K562 (cell line): Measurements from ENCODE around the gene AHI1. TPM values are rescaled to one million over a fixed set of nuclear protein-coding genes. Genes with fewer than 3 reads are reported as not detected.

Experiments used
- ATAC-seq: fragments of 200-7000 bp; cut with Tn5 transposase; 3 replicates; pipeline ENCODE4 v1.9.1; 2020; ENCODE audit warnings: moderate library complexity
- BruUV-seq: library from RNA; stranded (reverse); fragments of 400-500 nt; replicated peaks from 2 replicates; lab custom pipeline; 2021; lab: Mats Ljungman, UMichigan
- CTCF ChIA-PET: fragments of 300-600 bp; formaldehyde crosslinking; extraction: SDS; loops from one replicate; lab custom pipeline; 2021; ENCODE audit warnings: low intra/inter-chr PET ratio; lab: Yijun Ruan, JAX
- POLR2A ChIA-PET: fragments of 300-600, 350-650 bp; sonication (Branson Sonifier 250); formaldehyde crosslinking; extraction: SDS; loops from one replicate; lab custom pipeline; 2021; ENCODE audit warnings: antibody characterized with exemption, inconsistent platforms; lab: Yijun Ruan, JAX
- DNase-seq, 4 experiments: peaks; one replicate each; pipeline versions ENCODE4 v3.0.0 to v3.0.0-alpha.2; 2011 to 2018; ENCODE audit warnings: low spot score in 3 of 4, mixed read lengths in 3 of 4; ENCODE audit errors: extremely low read depth in 1 of 4
- FAIRE-seq: peaks from 2 replicates; lab custom pipeline; 2011; peaks lifted over from hg19 to GRCh38; lab: Jason Lieb, UNC
- H2AFZ ChIP-seq: 2 replicates; pipeline ENCODE4 v1.6.0; 2011; ENCODE audit warnings: low read depth, low read length, control low read depth, inconsistent platforms
- H3K27ac ChIP-seq: fragments of 200-600 bp; 3 replicates; pipeline ENCODE4 v1.8.0; 2011; ENCODE audit warnings: low read depth, mild to moderate bottlenecking, control low read depth, inconsistent platforms, low read length, moderate library complexity, mixed read lengths; ENCODE audit errors: extremely low read depth
- H3K27me3 ChIP-seq, 2 experiments: fragments of 300-600 bp in 1 of 2; 2 replicates in 1 of 2; 3 replicates in 1 of 2; pipeline versions ENCODE4 v1.6.0 to v1.8.0; 2011; ENCODE audit warnings: inconsistent platforms in 2 of 2, low read length in 2 of 2, mild to moderate bottlenecking in 1 of 2, mixed read lengths in 1 of 2, moderate library complexity in 1 of 2; ENCODE audit not compliant: control insufficient read depth in 2 of 2, insufficient read depth in 2 of 2
- H3K36me3 ChIP-seq: fragments of 300-600 bp; 3 replicates; pipeline ENCODE4 v1.8.0; 2011; ENCODE audit warnings: mild to moderate bottlenecking, low read length, inconsistent platforms; ENCODE audit not compliant: control insufficient read depth, insufficient read depth
- H3K4me1 ChIP-seq, 2 experiments: fragments of 200-600 bp in 1 of 2; replicated peaks in 1 of 2; 2 replicates in 1 of 2; 3 replicates in 1 of 2; pipeline versions ENCODE4 v1.5.1 to v1.8.0; 2011; ENCODE audit warnings: inconsistent platforms in 2 of 2, low read length in 2 of 2, mild to moderate bottlenecking in 1 of 2, mixed read lengths in 1 of 2, moderate library complexity in 1 of 2; ENCODE audit not compliant: control insufficient read depth in 2 of 2, insufficient read depth in 2 of 2
- H3K4me2 ChIP-seq: 2 replicates; pipeline ENCODE4 v1.6.1; 2011; ENCODE audit warnings: low read length, control low read depth, inconsistent platforms, mixed read lengths; ENCODE audit not compliant: insufficient read depth
- H3K4me3 ChIP-seq: fragments of 200-600 bp; sonication (generic), shearing (Covaris generic); 2 replicates; pipeline ENCODE4 v1.5.1; 2016; ENCODE audit warnings: control low read depth, inconsistent platforms
- H3K79me2 ChIP-seq: fragments of 200-600 bp; 3 replicates; pipeline ENCODE4 v1.8.0; 2011; ENCODE audit warnings: low read length, inconsistent platforms; ENCODE audit not compliant: control insufficient read depth, insufficient read depth
- H3K9ac ChIP-seq, 2 experiments: 2 replicates each; pipeline versions ENCODE4 v1.6.0 to v1.6.1; 2011; ENCODE audit warnings: low read depth in 2 of 2, low read length in 2 of 2, control low read depth in 1 of 2, inconsistent platforms in 1 of 2, mild to moderate bottlenecking in 1 of 2, mixed read lengths in 1 of 2; ENCODE audit not compliant: insufficient read depth in 1 of 2
- H3K9me1 ChIP-seq: one replicate; pipeline ENCODE4 v1.6.0; 2011; ENCODE audit warnings: inconsistent platforms, mild to moderate bottlenecking, low read length, moderate library complexity; ENCODE audit not compliant: control insufficient read depth, insufficient read depth
- H3K9me3 ChIP-seq: replicated peaks from 2 replicates; pipeline ENCODE4 v1.5.1; 2011; ENCODE audit warnings: low read depth, low read length, inconsistent platforms; ENCODE audit not compliant: control insufficient read depth, insufficient read depth
- H4K20me1 ChIP-seq: replicated peaks from 2 replicates; pipeline ENCODE4 v1.6.1; 2011; ENCODE audit warnings: low read length, inconsistent platforms, mixed read lengths; ENCODE audit not compliant: control insufficient read depth, insufficient read depth
- BDP1 ChIP-seq: IDR thresholded peaks from 3 replicates; pipeline ENCODE4 v1.6.1; 2011; ENCODE audit not compliant: insufficient read length, insufficient read depth
- FOXK1 ChIP-seq: sonication (generic); formaldehyde crosslinking; IDR thresholded peaks from 2 replicates; pipeline ENCODE4 v1.8.0; 2022; ENCODE audit warnings: missing genetic modification reagents, mild to moderate bottlenecking, borderline replicate concordance
- HNRNPL ChIP-seq: fragments of 200-400 bp; formaldehyde crosslinking; IDR thresholded peaks from 2 replicates; pipeline ENCODE4 v1.6.1; 2017; ENCODE audit warnings: low read depth, mild to moderate bottlenecking, low read length
- HOXB6 ChIP-seq: fragments of 250-450 bp; sonication (Bioruptor Pico); IDR thresholded peaks from 2 replicates; pipeline ENCODE4 v1.5.1; 2022; ENCODE audit warnings: mild to moderate bottlenecking, borderline replicate concordance
- LCOR ChIP-seq: sonication (generic); formaldehyde crosslinking; IDR thresholded peaks from 2 replicates; pipeline ENCODE4 v1.8.0; 2022; ENCODE audit warnings: mild to moderate bottlenecking, missing genetic modification reagents
- NCOA4 ChIP-seq: fragments of 450-650 bp; IDR thresholded peaks from 2 replicates; pipeline ENCODE4 v1.6.1; 2018; ENCODE audit warnings: mild to moderate bottlenecking; ENCODE audit not compliant: partially characterized antibody
- NFE2 ChIP-seq: IDR thresholded peaks from 2 replicates; pipeline ENCODE4 v1.6.1; 2014; ENCODE audit warnings: antibody characterized with exemption, low read depth
- THRAP3 ChIP-seq: fragments of 450-650 bp; IDR thresholded peaks from 2 replicates; pipeline ENCODE4 v1.6.1; 2016; ENCODE audit warnings: mild to moderate bottlenecking, inconsistent platforms, borderline replicate concordance
- TRIM28 ChIP-seq: fragments of 450-650 bp; IDR thresholded peaks from 2 replicates; pipeline ENCODE4 v1.6.1; 2017
- ZBED1 ChIP-seq: IDR thresholded peaks from 2 replicates; pipeline ENCODE4 v1.6.1; 2014
- ZC3H11A ChIP-seq: IDR thresholded peaks from 2 replicates; pipeline ENCODE4 v1.6.1; 2012; ENCODE audit warnings: low read depth, low read length, improper control_type of control experiment
- ZFX ChIP-seq: sonication (generic); formaldehyde crosslinking; IDR thresholded peaks from 2 replicates; pipeline ENCODE4 v1.8.0; 2022; ENCODE audit warnings: mild to moderate bottlenecking, missing genetic modification reagents, moderate library complexity
- ZNF655 ChIP-seq: fragments of 250-450 bp; sonication (Bioruptor Pico); IDR thresholded peaks from 2 replicates; pipeline ENCODE4 v1.5.0; 2021
- ZNF778 ChIP-seq: fragments of 450-650 bp; formaldehyde crosslinking; IDR thresholded peaks from 2 replicates; pipeline ENCODE4 v1.4.0; 2020; ENCODE audit warnings: mild to moderate bottlenecking, moderate library complexity
- WGBS: fragments of 100-300 bp; shearing (Covaris generic); methylation state at CpG from one replicate; pipeline ENCODE4 v1.1.6; 2016; ENCODE audit warnings: low coverage, mixed read lengths; ENCODE audit not compliant: insufficient coverage; ENCODE audit errors: missing lambda C conversion rate; 5-methylcytosine and 5-hydroxymethylcytosine counted together
- in situ Hi-C: fragments of 300-500 bp; cut with MboI; formaldehyde crosslinking; loops from 4 replicates; pipeline ENCODE4 v1.15.0; 2018; ENCODE audit warnings: inconsistent platforms, mixed read lengths
- intact Hi-C: fragments of 100-400 bp; cut with micrococcal nuclease; formaldehyde crosslinking; loops from 2 replicates; pipeline ENCODE4 v1.14.2; 2022
- polyA plus RNA-seq, 8 experiments: library from polyadenylated mRNA; depleted of rRNA in 4 of 8; stranded (reverse) in 5 of 8; unstranded in 3 of 8; fragments of >200 nt; fragmentation: Nextera tagmentation in 2 of 8; fragmentation: Illumina TruSeq in 1 of 8; extraction: Ambion mirVana in 2 of 8; extraction: Trizol in 1 of 8; gene quantifications; 2 replicates each; pipeline versions ENCODE4 v1.2.1 to v1.2.3, GENCODE V29; 2011 to 2014; ENCODE audit warnings: inconsistent platforms in 1 of 8, missing spikeins in 1 of 8
- total RNA-seq, 7 experiments: library from RNA; depleted of rRNA in 6 of 7; stranded (reverse); fragments of >200 nt in 6 of 7; fragmentation: Illumina TruSeq in 2 of 7; extraction: Trizol in 2 of 7; gene quantifications; 2 replicates each; pipeline versions ENCODE4 v1.2.1 to v1.2.3, GENCODE V29; 2011 to 2021; ENCODE audit warnings: low replicate concordance in 1 of 7

The AHI1 gene
- total and polyA plus RNA-seq, 9 of the 15 experiments (the other 6 are each of a cell fraction or from before 2014, with no cell fraction given), result 24.7 to 54.9 (median 32.2) TPM

- no peak for TF ChIP-seq ZC3H11A
- TF ChIP-seq NCOA4, result no peak
- TF ChIP-seq ZBED1, result no peak
- no peak for TF ChIP-seq FOXK1
Measured at GRCh38 chr6:135270676-135271536, 226.6 kb downstream of the AHI1 start (continued).

DNA sequence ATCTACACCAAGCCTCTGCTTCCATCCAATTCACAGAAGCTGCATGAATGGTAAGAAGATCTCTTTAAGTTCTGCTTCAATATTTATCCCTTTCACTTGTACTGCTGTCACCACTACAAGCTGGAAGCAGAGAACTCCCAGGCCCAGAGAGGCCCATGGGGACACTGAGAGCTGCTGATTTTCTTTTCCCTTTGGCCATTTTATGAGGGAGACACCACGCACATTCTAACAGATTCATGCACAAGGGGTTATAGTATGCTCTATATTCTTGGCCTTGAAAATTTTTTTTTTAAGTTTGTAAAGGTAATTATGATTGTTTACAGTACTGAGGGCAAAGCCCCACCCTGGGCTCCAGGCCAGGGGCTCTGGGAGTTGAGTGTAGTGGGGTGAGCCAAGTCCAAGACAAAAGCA lies 228.1 kb downstream of the AHI1 start:
- H4K20me1 ChIP-seq, result no peaks in the 10 kb centered on the region
- BruUV-seq, result no TSS peak
- no peak for DNase-seq
- no peak overlapping the region for H3K4me2 ChIP-seq
- no peak for FAIRE-seq
- in situ Hi-C loops, result no loop called here
- ChIA-PET POLR2A (interaction anchor here (0.9 to 1.3 kb wide), 2 partner anchors 9 to 11 kb away, joined by 3 read pairs; no protein-coding TSS in a partner anchor), CTCF (interaction anchor here (0.5 kb wide), 1 partner anchor 182 kb away, joined by 3 read pairs; no protein-coding TSS in a partner anchor)
- intact Hi-C loops, result no loop called here
- peaks cover 0 to under 1% of the 10 kb centered on the region in 2 experiments; a peak in 2 of 5 replicates for H3K4me1 ChIP-seq
- H3K9me3 ChIP-seq, result no peaks in the 10 kb centered on the region
- no peak overlapping the region for H3K9ac ChIP-seq
- peak overlapping the region; percentile 65; the same call in 1 of the 2 replicates for H2AFZ ChIP-seq
- no peak overlapping the region for H3K4me3 ChIP-seq
- no peak overlapping the region for H3K27ac ChIP-seq
- H3K79me2 ChIP-seq, result no peaks in the 10 kb centered on the region
- WGBS, result 64% methylated on average over 1 of the region's 1 CpG
- H3K36me3 ChIP-seq, result no peaks in the 10 kb centered on the region
- H3K9me1 ChIP-seq, result no peaks in the 10 kb centered on the region
- ATAC-seq, result no peak; the same call in 2 of the 3 replicates
- H3K27me3 ChIP-seq, result no peaks in the 10 kb centered on the region
- TF ChIP-seq ZFX (CRISPR knock-in tag) (no peak), BDP1 (no peak), ZNF655 (CRISPR knock-in tag) (no peak), HNRNPL (no peak), ZNF778 (CRISPR knock-in tag) (no peak), NFE2 (no peak), HOXB6 (CRISPR knock-in tag) (no peak), TRIM28 (no peak), THRAP3 (no peak), LCOR (CRISPR knock-in tag) (no peak)
- TF ChIP-seq, all 486 proteins: peak for 0
